Measurements from ENCODE around the gene TMEM242.
A peak's percentile ranks its signal among the peaks of the same experiment; 100 is the strongest.
"Not testable (repeated sequence)": the region's sequence is repeated elsewhere in the genome, so short reads cannot be mapped to it uniquely, and the experiment has no call there.

Gene TMEM242

GRCh38 chr6:157323255-157323965 lies at the start of gene TMEM242:
Gene TMEM242 (minus strand): TSS chr6:157323519. CDS start chr6:157323499, 20 bp downstream.
- peak; percentile 81 to 86 for DNase-seq (ENCODE audit: low read depth in 2 of 2)

- no peak for DNase-seq (ENCODE audit: low read depth in 2 of 2)
These were observed 49.4 kb upstream of the TMEM242 start for GRCh38 chr6:157372501-157373280.

GRCh38 chr6:157370755-157371154 lies 47.4 kb upstream of the TMEM242 start:
- DNase-seq (ENCODE audit: low read depth in 2 of 2), result no peak

DNA sequence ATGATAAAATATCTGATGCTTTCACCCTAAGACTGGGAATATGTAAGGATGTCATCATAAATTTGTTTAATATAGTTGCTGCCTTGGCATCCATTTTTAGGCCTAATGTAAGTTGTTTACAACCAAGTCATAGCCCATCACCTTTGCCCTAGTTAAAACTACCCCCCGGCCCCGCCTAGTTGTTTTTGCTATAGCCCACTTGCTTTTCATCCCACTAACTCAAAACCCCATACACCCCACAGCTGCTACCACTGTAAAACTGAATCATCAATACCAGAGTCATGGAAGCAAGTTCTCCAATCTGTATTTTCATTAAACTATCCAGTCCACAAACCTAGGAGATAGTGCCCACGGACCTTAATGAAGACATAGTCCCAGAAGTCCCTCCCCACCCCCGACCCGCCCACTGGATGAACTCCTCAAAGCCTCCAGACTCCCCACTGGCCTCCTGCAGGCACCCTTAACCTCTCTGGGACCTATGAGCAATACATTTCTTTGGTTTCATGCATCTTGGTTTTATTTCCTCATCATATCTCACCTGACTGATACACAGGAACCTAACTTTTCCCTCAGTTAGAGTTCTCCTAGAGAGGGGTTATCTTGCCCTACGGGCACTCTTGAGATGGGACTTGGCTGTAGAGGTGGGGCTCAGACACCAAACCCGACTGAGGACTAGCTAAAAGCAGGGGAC lies 45.2 kb upstream of the TMEM242 start:
- DNase-seq (ENCODE audit: low read depth in 2 of 2), result no peak

- DNase-seq (ENCODE audit: low read depth in 2 of 2), result no peak
These were observed 43.3 kb upstream of the TMEM242 start for GRCh38 chr6:157366648-157367047.

GRCh38 chr6:157364705-157365104 lies 41.4 kb upstream of the TMEM242 start:
- no peak for DNase-seq (ENCODE audit: low read depth in 2 of 2)

GRCh38 chr6:157361886-157362285 lies 38.6 kb upstream of the TMEM242 start:
- DNase-seq (ENCODE audit: low read depth in 2 of 2), result no peak

DNA sequence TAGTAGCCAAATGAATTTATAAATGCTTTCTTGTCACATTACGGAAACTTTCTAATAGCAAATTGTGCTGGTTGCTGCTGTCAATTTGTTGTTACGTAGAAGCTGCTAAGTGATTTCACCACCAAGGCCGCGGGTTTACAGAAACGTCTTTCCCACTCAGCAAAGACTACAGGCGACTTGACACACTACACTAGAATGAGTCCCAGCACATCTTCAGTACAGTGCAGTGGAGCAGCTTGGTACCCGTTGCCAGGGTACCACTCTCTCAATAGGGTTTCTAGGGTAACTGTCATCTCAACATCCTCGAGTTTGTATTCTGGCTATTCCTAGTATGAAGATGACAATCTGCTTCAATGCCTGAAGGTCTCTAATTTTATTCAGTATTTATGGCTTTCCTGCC lies 35.0 kb upstream of the TMEM242 start:
- no peak for DNase-seq (ENCODE audit: low read depth in 2 of 2)

DNA sequence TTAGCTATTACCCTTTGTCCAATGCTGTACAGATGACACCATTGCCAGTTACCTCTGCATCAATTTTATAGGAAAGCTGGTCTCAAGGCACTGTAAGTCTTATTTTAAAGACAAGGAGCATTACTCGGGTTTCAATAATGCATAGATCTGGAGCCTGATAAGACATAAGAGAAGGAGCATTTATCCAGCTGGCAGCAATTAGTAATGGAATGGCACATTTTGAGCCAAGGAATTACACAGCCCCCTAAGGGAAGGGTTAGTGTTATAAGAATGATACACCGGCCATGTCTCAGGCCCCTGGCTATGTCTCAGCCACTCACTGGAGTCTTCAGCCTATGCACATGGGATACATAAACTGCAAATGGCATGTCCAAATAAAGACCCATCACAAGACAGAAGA lies 23.1 kb upstream of the TMEM242 start:
- DNase-seq (ENCODE audit: low read depth in 2 of 2), result no peak

DNA sequence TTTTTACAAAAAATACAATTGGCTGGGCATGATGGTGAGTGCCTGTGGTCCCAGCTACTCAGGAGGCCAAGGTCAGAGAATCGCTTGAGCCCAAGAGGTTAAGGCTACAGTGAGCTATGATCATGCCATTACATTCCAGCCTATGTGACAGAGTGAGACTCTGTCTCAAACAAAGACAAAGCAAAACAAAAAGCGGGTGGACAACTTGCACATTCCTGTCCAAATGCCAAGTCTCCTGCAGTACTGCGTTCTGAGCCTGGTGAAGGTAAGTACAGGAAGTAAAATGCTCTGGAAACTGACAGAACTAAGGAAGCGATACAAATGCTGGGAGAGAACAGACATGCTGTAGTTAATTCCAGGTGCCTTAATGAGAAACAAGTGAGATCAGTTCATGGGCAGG lies 20.4 kb upstream of the TMEM242 start:
- no peak for DNase-seq (ENCODE audit: low read depth in 2 of 2)

- DNase-seq (ENCODE audit: low read depth in 2 of 2), result no peak
These were observed 16.1 kb upstream of the TMEM242 start for GRCh38 chr6:157339432-157339831.

DNA sequence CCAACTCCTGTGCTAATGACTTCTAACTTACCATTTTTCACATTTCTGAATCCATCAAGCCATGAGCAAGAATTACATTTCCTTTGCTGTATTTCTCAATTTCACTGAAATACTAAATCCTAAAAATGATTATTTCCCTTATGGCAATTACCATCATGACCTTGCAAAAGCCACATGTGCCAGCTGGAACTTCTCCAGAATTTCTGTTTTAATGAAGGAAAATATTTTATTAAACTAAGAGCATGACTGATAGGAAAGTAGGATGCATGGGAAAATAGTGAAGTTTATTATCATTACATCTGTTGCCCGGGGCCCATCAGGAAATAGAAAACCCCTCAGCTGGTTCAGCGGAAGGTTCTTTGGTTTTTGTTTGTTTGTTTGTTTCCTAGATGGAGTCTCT lies 14.4 kb upstream of the TMEM242 start:
- no peak for DNase-seq (ENCODE audit: low read depth in 2 of 2)

DNA sequence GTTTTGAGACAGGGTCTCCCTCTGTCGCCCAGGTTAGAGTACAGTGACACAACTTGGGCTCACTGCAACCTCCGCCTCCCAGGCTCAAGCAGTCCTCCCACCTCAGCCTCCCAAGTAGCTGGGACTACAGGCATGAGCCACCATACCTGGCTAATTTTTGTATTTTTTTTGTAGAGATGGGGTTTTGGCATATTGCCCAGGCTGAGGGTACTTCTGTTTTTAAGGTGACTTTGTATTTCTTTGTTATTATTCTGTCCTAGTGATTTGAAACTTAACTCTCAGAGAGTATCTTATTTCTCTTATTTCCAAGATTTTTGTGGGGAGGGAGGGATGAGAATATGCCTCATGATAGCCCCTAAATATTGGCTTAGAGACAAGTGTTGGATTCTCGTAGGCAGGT lies 14.0 kb upstream of the TMEM242 start:
- DNase-seq (ENCODE audit: low read depth in 2 of 2), result not testable (repeated sequence)

DNA sequence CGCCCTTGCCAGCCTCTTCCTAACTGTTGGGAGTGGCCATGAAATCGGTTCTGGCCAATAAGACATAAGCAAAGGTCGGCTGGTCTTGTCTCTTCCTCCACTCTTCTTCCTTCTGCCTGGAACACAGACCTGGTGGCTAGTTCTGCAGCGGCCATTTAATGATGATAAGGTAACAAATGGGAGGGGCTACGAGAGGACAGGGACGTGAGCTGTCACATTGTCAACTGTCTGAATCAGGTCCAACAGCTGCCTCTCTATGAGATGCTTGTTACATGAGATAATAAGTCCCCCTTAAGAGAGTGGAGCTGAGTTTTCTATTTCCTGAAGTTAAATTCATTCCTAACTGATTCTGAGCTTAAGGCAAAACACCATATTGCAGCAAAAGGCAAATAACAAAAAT lies 12.5 kb upstream of the TMEM242 start:
- DNase-seq (ENCODE audit: low read depth in 2 of 2), result no peak

- DNase-seq (ENCODE audit: low read depth in 2 of 2), result no peak
These were observed 10.6 kb upstream of the TMEM242 start for GRCh38 chr6:157333956-157334355.

- no peak for DNase-seq (ENCODE audit: low read depth in 2 of 2)
These were observed 10.2 kb upstream of the TMEM242 start for GRCh38 chr6:157333537-157333936.

- no peak for DNase-seq (ENCODE audit: low read depth in 2 of 2)
These were observed 9.5 kb upstream of the TMEM242 start for GRCh38 chr6:157332813-157333212.

- no peak for DNase-seq (ENCODE audit: low read depth in 2 of 2)
These were observed 7.5 kb upstream of the TMEM242 start for GRCh38 chr6:157330831-157331230.

DNA sequence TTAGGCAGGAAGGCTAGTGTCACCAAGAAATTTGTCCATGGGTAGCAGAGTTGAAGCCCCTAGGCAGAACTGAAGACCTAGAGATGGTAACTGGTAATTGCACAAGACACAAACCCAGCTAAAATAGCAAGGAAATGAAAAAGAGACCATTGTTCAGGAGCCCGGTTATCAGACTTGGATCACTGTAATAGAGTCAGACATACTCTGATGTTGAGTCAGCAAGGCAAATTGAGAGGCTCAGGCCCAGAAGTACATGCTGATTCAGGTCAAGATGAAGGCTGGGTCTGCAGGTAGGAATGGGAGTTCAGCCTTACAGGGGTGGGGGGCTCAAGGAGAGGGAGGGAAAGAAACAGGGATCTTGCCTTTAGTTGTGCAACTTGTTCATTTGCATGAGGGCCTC lies 6.5 kb upstream of the TMEM242 start:
- DNase-seq (ENCODE audit: low read depth in 2 of 2), result no peak

GRCh38 chr6:157328108-157328692 lies 4.9 kb upstream of the TMEM242 start:
- DNase-seq (ENCODE audit: low read depth in 2 of 2), result no peak

- DNase-seq (ENCODE audit: low read depth in 2 of 2), result no peak
These were observed 3.7 kb upstream of the TMEM242 start for GRCh38 chr6:157326979-157327378.

GRCh38 chr6:157325069-157325805 lies 1.9 kb upstream of the TMEM242 start:
- DNase-seq (ENCODE audit: low read depth in 2 of 2), result no peak

All from activated CD4-positive, alpha-beta T cell treated with anti-CD3 and anti-CD28 coated beads for 24 hours (primary cell).